Measurements from ENCODE around the gene NDOR1.
"Not testable (repeated sequence)": the region's sequence is repeated elsewhere in the genome, so short reads cannot be mapped to it uniquely, and the experiment has no call there.

NDOR1 gene

GRCh38 chr9:137244486-137245449, 39.3 kb downstream of the NDOR1 start:
- no peak for DNase-seq (ENCODE audit: low read depth)

GRCh38 chr9:137245450-137246421, 40.2 kb downstream of the NDOR1 start:
- no peak for DNase-seq (ENCODE audit: low read depth)

DNA sequence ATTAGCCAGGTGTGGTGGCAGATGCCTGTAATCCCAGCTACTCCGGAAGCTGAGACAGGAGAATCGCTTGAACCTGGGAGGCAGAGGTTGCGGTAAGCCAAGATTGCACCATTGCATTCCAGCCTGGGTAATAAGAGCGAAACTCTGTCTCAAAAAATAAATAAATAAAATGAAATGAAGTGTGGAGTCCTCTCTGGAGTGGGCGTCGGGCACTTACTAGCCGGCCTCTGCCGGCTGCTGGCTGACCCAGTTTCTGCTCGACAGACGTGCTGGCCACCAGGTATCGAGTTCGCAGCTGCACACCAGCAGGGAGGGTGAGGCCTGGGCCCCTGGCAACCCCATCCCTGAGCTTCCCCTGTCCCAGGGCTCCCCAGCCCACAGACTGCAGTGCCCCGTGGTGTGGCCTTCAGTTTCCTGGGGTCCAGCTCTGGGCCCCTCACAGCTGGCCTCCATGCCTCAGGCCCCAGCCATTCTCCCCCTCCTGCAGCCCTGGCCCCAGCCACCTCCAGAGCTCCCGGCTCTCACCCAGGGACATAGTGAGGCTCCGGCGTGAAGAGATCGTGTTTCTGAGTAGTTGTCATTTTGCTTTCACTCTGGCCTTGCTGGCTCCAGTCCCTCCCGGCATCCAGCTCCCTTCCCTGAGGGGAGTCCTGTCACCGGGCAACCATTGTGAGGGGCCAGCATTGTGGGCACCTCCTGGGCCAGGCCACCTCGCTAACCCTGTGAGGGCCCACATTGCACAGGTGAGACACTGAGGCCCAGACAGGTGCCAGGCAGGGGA, 41.8 kb downstream of the NDOR1 start:
- no peak for DNase-seq (ENCODE audit: low read depth)

GRCh38 chr9:137247916-137248175, 42.3 kb downstream of the NDOR1 start:
- no peak for DNase-seq (ENCODE audit: low read depth)

DNA sequence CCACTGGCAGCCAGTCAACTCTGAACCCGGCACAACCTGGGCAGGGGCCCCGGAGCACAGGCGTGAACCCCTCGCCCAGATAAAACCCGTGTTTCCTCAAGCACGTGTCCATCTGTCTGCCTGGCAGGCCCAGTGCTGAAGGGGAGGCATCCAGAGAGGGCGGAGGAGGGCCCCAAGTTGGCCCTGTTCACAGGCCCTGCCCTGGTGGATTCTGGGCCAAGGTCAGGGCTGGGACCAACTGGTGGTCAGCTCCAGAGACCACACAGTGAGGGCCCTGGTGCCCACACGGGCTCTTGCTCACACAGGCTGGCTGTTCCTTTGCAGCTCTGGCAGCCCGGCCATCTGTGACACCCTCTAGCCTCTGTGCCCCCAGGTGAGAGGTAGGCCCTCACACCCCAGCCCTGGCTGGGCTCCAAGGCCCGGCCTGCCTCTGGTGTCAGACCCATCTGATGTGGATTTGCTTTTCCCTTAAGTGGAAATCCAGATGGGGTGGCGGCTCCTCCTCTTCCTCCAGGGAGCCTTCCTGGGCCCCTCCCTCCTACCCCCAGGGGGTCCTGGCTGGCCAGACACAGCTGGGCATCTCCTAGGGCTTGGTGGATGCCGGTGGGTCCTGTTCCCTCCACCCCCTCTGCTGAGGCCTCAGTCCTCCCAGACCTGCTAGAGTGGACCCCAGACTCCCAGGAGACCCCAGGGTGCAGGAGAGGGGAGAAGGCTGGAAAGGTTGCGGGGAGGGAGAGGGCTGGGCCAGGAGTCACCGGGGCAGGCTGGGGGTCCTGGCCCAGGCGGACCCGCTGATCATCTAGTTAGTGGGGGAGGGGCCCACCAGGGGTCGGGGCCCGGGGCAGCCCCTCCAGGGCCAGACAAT, 45.1 kb downstream of the NDOR1 start:
- DNase-seq (ENCODE audit: low read depth), result no peak

GRCh38 chr9:137251194-137251461, 45.6 kb downstream of the NDOR1 start, which contains the start of gene STPG3:
Gene STPG3 (plus strand): TSS chr9:137251286. CDS start chr9:137251287, 1 bp downstream.
- DNase-seq (ENCODE audit: low read depth), result no peak

DNA sequence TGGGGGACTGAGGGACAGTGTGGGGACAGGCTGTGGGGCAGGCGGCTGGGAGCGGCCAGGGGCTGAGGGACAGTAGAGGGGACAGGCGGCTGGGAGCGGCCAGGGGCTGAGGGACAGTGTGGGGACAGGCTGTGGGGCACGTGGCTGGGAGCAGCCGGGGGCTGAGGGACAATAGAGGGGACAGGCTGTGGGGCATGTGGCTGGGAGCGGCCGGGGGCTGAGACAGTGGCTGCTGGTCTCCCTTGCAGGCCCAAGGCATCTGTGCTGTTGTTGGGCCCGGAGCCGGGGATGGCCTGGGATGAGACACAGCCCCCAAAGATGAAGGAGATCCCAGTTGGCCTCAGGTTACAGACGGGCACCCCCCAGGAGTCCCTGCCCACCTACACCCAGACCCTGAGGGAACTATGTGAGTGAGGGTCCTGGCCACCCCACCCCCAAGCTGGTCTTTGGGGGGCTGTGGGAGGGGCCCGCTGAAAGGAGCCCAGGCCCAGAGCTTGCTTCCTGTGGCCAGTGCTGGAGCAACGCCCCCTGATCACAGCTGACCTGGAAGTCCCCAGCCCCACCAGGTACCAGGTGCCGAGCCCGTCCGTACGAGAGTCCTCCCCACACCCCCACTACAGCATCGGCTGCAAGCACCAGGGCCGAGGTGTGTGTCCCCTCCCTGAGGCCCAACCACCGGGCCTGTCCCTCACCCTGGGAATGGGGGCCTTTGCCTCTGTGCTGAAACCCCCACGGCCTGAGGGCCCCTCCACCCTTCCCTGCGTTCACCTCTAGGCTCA, 46.2 kb downstream of the NDOR1 start:
- DNase-seq (ENCODE audit: low read depth), result no peak

DNA sequence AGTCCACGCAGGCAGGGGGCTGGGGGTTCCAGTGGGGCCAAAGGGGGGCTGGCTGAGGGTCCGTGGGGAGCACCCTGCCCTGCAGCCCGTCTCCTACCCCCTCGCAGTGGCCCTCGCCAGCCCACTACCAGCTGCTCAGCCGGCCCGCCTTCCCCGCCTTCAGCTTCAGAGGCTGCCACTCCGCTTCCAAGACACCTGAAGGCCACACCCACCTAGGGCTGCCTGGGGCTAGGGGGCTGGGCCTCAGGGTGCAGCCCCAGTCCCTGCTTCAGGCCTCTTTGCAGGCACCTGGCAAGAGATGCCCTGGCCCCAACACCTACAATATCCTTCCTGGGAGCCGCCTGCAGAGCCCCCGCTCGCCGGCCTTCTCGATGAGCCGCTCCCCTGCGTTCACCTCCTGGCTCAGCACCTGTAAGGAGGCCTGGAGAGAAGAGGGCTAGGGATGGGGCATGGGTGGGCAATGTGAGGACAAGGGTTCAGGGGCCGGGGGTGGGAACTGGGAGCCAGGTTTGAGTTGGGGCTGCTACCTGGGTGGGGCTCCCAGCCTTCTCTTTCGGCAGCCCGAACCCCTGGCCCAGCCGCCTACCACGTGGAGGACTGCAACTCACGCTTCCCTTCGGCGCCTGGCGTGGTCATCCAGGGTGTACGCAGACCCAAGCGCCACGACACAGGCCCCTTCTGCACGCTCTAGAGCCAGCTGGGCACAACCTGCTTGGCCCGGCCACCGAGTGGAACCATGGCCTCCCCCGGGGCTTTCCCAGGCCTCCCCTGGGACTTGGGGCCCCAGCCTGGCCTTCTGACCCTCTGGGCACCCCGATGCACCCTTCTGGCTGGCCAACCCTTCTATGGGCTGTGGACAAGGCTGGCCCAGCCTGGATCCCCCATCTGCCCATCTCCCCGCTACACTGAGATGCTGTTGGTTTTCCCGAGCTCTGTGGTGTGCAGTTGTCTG, 47.3 kb downstream of the NDOR1 start:
- no peak for DNase-seq (ENCODE audit: low read depth)

- DNase-seq (ENCODE audit: low read depth), result no peak
Measured at GRCh38 chr9:137253717-137254623, 48.5 kb downstream of the NDOR1 start.

- DNase-seq (ENCODE audit: low read depth), result peak; percentile 90
Measured at GRCh38 chr9:137254624-137255447, 49.3 kb downstream of the NDOR1 start, which contains the start of gene NELFB. Gene NELFB (plus strand): TSS chr9:137255327.

DNA sequence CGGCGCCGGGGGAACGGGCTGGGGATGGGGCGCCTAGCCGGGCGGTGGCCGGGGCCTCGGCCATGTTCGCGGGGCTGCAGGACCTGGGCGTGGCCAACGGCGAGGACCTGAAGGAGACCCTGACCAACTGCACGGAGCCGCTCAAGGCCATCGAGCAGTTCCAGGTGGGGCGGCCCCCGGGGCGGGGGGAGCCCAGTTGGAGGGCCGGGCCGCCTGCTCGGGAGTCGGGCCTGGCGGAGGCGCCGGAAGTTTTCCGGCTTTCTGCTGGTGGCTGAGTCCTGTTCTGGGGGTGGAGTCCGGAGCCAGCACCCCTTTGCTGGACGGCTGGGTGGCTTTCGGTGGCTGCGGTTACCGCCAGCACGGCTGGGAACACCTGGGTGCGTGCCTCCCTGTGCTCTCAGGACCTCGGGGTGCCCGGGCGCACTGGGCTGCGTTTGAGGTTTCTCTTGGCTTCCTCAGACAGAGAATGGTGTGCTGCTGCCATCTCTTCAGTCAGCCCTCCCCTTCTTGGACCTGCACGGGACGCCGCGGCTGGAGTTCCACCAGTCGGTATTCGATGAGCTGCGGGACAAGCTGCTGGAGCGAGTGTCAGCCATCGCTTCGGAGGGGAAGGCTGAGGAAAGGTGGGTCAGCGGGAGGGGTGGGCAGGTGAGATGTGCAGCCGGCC, 50.1 kb downstream of the NDOR1 start:
- no peak for DNase-seq (ENCODE audit: low read depth)

GRCh38 chr9:137256362-137256761, 50.9 kb downstream of the NDOR1 start:
- DNase-seq (ENCODE audit: low read depth), result no peak

GRCh38 chr9:137256856-137257255, 51.4 kb downstream of the NDOR1 start:
- DNase-seq (ENCODE audit: low read depth), result no peak

DNA sequence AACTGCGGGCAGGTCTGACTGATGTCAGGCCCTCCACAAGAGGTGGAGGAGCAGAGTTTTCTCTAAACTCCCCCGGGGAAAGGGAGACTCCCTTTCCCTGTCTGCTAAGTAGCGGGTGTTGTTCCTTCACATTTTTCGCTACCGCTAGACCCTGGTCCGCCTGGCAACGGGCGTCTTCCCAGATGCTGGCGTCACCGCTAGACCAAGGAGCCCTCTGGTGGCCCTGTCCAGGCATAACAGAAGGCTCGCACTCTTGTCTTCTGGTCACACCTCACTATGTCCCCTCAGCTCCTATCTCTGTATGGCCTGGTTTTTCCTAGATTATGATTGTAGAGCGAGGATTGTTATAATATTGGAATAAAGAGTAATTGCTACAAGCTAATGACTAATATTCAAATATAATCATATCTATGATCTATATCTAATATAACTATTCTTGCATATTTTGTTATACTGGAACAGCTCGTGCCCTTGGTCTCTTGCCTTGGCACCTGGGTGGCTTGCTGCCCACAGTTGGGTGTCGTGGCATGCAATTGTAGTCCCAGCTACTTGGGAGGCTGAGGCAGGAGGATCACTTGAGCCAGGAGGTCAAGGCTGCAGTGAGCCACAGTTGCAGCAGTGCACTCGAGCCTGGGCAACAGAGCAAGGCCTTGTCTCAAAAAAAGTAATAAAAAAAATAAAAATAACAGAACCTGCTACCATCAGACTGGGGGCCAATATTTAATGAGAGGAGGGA, 56.8 kb downstream of the NDOR1 start:
- DNase-seq (ENCODE audit: low read depth), result not testable (repeated sequence)

DNA sequence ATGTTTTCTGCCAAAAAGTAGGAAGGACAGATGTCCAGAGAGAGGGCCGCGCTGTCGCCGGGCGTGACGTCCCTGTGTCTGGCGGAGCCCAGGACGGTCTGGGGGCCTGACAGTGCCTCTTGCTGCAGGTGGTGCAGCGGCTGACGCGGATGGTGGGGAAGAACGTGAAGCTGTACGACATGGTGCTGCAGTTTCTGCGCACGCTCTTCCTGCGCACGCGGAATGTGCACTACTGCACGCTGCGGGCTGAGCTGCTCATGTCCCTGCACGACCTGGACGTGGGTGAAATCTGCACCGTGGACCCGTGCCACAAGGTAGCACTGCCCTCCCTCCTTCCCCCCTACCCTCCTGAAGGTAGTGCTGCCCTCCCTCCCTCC, 57.4 kb downstream of the NDOR1 start:
- no peak for DNase-seq (ENCODE audit: low read depth)

- DNase-seq (ENCODE audit: low read depth), result no peak
Measured at GRCh38 chr9:137263506-137263905, 58.0 kb downstream of the NDOR1 start.
